DND-41 (cell line): ENCODE data around the gene LY6G6C.

Source experiments
- EZH2 ChIP-seq: IDR thresholded peaks from 3 replicates; pipeline ENCODE4 v1.6.1; 2012; ENCODE audit warnings: borderline replicate concordance, low read depth, mild to moderate bottlenecking, moderate library complexity, low read length, inconsistent platforms; ENCODE audit not compliant: severe bottlenecking
- TF ChIP-seq, protein P1 (sequence below): IDR thresholded peaks from 2 replicates; pipeline ENCODE4 v1.5.1; 2012; ENCODE audit warnings: borderline replicate concordance, low read length, moderate library complexity, mild to moderate bottlenecking; ENCODE audit not compliant: poor library complexity, severe bottlenecking; ENCODE audit errors: extremely low read depth

DNA sequence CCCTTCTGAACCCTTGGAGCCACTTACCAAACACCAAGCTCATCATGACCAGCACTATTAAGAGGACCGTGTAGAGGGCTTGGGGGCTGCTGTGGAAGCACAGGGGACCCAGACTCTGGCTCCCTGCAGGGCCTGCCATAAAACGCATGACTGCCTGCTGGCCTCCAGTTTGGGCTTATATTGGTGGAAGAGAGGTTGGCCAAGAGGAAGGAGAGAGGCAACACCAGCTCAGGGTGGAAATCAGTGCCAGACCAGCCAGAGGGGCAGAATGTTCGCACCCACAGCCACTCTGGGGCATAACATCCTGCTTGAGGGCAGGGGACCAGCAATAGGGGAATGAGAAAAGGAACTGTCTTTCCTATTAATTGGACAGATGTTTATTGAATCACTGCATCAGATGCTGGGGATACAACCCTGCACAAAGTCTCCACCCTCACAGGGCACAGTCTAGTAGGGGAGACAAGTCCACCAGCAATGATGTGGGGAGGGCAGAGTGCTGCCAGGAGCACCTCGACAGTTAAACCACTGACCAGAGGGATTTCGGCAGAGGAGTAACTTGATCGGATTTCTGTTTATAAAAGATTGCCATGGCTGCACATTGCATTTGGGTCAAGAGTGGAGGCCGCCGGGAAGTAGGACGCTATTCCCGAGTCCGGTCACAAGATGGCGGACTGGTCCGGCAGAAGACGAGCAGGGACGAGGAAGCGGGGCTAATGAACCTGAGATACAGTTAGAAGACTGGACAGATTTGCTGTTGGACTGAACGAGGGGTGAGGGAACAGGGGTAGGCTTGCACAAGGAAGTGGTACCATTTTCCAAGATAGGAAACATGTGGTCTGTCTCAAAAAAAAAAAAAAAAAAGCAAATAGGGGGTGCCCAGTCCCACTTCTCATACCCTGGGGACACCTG is 41.1 kb downstream of the LY6G6C start, which contains the start of gene LY6G5C:
- TF ChIP-seq EZH2, result no peak
- TF ChIP-seq, protein P1, sequence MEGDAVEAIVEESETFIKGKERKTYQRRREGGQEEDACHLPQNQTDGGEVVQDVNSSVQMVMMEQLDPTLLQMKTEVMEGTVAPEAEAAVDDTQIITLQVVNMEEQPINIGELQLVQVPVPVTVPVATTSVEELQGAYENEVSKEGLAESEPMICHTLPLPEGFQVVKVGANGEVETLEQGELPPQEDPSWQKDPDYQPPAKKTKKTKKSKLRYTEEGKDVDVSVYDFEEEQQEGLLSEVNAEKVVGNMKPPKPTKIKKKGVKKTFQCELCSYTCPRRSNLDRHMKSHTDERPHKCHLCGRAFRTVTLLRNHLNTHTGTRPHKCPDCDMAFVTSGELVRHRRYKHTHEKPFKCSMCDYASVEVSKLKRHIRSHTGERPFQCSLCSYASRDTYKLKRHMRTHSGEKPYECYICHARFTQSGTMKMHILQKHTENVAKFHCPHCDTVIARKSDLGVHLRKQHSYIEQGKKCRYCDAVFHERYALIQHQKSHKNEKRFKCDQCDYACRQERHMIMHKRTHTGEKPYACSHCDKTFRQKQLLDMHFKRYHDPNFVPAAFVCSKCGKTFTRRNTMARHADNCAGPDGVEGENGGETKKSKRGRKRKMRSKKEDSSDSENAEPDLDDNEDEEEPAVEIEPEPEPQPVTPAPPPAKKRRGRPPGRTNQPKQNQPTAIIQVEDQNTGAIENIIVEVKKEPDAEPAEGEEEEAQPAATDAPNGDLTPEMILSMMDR, result peak; percentile 56
